NCI-H1105 (cell line): ENCODE data around the gene MPDU1.

Source experiments
- DNase-seq: peaks from one replicate; lab custom pipeline; 2025; lab: John Stamatoyannopoulos, UW

Gene MPDU1

DNA sequence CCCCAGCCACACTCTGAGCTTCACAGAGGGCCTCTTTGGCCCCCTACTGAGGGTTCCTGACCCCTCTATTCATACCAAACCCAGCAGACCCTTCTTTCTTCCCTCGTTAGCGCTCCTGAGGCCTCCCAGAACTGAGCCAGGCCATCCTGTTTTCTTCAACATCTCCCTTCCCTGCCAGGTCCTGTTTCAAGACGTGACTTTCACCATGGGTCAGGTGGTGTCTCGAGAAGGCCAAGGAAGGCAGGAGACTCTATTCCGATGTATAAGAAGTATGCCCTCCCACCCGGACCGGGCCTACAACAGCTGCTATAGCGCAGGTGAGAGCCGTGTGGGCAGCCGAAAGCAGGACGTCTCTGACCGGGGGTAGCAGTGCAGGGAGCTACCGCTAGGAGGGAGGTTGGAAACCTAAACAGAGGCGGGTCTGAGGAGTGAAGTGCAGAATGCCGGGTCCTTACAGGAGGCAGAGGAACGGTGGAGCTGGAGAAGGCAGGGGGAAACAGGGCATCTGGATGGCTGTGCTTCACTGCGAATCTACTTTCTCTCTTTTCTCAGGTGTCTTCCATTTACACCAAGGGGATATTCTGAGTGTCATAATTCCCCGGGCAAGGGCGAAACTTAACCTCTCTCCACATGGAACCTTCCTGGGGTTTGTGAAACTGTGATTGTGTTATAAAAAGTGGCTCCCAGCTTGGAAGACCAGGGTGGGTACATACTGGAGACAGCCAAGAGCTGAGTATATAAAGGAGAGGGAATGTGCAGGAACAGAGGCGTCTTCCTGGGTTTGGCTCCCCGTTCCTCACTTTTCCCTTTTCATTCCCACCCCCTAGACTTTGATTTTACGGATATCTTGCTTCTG lies 23.3 kb upstream of the MPDU1 start:
- DNase-seq, result no peak

DNA sequence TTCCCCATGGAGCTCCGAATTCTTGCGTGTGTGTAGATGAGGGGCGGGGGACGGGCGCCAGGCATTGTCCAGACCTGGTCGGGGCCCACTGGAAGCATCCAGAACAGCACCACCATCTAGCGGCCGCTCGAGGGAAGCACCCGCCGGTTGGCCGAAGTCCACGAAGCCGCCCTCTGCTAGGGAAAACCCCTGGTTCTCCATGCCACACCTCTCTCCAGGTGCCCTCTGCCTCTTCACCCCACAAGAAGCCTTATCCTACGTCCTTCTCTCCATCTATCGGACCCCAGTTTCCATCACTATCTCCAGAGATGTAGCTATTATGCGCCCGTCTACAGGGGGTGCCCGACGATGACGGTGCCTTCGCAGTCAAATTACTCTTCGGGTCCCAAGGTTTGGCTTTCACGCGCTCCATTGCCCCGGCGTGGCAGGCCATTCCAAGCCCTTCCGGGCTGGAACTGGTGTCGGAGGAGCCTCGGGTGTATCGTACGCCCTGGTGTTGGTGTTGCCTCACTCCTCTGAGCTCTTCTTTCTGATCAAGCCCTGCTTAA lies 22.6 kb upstream of the MPDU1 start:
- DNase-seq, result peak; percentile 88

DNA sequence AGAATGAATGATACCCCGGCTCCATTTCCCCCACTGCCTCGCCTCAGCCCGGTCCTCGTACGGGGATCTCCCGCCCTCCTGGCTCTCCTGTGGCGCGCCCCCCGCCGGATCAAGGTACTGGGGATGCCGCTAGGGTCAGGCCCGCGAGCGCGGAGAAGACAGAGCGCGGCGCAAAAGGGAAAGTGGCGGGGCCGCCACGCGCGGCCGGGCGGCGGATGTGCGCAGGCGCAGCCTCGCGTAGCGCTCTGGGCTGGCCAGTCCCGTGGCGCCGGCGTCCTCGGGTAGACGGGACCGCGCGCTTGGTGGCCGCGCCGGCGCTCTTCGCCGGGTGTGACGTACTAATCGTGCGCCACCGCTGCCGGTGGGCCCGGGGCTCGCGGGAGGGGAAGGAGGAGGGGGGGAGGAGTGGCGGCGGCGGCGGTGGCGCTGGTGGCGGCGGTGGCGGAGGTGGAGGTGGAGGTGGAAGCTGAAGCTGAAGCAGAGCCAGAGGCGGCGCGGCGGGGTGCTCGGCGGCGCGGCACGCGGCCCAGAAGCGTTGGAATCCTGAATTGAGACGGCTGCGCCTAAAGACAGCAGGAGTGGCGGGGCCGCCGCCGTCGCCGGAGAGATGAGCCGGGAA lies 22.0 kb upstream of the MPDU1 start, which contains the start of gene SENP3:
Gene SENP3 (plus strand): TSS at position 331 of the 619 bp plus-strand sequence. CDS start 1,158 bp downstream, outside the sequence.
- DNase-seq, result peak; percentile 93

DNA sequence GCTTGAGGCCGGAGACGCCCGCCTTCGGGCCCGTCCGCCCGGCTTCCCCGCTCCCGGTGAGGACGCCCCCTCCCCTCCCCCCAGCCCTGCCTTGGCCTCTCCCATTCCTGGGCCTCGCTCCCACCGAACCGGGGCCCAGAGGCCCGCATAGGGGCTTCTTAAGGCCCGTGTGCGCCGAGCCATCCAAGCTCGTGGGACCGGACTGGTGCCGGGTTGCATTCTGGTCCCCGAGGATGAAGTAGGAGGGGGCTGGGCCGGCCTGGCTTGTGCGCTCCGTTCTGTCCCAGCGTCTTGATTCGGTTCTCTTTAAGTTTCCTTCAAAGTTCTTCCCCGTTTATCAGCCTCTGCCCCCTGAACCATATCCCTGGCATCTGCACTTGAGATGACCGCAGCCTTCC lies 21.4 kb upstream of the MPDU1 start:
- DNase-seq, result no peak

DNA sequence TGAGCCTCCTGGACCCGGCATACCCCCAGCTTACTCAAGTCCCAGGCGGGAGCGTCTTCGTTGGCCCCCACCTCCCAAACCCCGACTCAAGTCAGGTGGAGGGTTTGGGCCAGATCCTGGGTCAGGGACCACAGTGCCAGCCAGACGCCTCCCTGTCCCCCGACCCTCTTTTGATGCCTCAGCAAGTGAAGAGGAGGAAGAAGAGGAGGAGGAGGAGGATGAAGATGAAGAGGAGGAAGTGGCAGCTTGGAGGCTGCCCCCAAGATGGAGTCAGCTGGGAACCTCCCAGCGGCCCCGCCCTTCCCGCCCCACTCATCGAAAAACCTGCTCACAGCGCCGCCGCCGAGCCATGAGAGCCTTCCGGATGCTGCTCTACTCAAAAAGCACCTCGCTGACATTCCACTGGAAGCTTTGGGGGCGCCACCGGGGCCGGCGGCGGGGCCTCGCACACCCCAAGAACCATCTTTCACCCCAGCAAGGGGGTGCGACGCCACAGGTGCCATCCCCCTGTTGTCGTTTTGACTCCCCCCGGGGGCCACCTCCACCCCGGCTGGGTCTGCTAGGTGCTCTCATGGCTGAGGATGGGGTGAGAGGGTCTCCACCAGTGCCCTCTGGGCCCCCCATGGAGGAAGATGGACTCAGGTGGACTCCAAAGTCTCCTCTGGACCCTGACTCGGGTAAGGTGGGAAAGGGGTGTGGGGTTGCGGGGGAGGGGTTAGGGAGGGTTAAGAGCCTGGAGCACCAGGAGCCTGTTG lies 20.4 kb upstream of the MPDU1 start:
- DNase-seq, result no peak

DNA sequence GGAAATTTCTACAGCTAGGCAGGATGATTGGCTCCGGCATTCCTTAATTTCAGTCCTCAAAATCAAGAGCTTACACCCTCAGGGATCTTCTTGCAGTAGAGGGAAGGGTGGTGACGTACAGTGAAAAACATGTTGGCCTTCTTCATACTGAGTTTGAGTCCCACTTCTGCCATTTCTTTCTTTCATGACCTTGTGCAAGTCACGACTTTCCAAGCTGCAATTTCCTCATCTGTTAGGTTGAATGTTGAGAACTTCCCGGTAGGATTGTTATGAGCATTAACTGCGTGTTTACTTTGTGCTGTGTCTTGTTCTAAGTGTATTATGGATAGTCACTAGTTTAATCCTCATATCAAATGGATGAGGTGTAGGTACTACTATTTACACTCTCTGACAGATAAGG lies 14.1 kb upstream of the MPDU1 start:
- no peak for DNase-seq

DNA sequence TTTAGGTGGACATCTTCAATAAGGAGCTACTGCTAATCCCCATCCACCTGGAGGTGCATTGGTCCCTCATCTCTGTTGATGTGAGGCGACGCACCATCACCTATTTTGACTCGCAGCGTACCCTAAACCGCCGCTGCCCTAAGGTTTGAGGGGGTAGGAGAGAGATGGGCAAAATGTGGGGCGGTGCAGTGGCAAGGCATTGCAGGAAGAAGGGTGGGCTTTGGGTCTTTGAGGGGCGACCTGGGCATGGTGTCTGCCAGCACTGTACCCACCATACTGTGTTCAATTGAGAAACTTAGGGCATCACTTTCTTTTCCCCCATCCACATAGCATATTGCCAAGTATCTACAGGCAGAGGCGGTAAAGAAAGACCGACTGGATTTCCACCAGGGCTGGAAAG lies 13.3 kb upstream of the MPDU1 start:
- DNase-seq, result no peak

DNA sequence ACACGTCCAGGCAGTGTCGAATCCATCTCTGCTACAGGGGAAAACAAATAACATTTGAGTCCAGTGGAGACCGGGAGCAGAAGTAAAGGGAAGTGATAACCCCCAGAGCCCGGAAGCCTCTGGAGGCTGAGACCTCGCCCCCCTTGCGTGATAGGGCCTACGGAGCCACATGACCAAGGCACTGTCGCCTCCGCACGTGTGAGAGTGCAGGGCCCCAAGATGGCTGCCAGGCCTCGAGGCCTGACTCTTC lies 11.4 kb upstream of the MPDU1 start:
- DNase-seq, result no peak

DNA sequence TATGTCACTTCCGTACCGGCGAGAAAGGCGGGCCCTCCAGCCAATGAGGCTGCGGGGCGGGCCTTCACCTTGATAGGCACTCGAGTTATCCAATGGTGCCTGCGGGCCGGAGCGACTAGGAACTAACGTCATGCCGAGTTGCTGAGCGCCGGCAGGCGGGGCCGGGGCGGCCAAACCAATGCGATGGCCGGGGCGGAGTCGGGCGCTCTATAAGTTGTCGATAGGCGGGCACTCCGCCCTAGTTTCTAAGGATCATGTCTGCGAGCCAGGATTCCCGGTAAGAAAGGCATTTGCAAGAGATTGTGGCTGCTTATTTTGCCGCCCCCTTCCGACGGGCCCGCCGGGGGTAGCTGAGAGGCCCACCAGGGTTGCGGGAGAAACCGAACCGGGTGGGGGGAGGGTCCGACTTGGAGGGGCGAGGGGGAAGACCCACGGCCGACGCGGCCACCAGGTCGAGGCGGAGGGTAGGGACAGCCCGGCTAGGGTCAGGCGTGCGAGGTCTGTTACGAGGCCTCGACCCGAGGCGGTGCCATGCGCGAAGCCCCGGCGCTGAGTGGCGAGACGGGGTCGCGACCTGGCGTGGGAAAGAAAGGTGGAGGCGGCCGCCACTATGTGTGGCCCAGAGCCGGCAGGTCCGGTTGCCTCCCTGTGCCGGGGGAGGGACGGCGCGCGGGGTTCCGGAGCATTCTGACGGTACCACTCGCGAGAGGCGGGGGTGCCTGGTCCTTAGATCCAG lies 10.9 kb upstream of the MPDU1 start:
- peak; percentile 100 for DNase-seq

DNA sequence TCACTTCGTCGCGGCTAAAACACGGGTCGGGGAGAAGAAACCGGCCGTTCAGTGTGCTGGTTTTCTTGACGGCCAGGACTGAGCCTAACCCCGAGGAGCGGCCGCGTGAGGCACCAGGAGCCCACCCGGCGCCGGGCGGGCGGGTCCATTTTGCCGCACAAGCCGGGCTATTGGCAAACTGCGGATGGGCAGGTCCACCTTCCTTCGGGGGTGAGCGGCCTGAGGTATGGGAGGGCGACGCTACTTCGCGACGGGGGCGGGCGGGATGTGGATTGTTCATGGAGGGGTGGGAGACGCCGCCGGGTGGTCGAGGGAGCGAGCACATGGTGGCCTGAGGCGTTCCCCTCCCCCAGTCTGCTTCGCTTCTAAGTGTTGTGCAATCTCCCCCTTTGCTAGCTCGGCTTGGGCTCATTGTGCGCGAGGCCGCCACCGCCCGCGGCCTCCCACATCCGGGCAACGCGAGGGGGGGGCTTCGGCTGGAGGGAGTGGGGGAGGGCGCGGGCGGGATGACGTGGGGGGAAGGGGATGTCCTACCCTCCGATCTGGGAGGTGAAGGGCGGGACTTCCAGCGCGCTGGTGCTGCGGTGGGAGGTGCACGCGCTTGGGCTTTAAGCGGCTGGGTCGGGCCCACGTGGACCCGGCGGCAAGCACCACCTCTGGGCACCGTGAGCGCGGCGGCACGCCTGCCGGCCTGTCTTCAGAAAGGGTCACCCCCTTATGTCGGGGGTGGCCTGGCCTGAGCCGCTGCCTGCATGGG lies 10.2 kb upstream of the MPDU1 start:
- DNase-seq, result peak; percentile 96

DNA sequence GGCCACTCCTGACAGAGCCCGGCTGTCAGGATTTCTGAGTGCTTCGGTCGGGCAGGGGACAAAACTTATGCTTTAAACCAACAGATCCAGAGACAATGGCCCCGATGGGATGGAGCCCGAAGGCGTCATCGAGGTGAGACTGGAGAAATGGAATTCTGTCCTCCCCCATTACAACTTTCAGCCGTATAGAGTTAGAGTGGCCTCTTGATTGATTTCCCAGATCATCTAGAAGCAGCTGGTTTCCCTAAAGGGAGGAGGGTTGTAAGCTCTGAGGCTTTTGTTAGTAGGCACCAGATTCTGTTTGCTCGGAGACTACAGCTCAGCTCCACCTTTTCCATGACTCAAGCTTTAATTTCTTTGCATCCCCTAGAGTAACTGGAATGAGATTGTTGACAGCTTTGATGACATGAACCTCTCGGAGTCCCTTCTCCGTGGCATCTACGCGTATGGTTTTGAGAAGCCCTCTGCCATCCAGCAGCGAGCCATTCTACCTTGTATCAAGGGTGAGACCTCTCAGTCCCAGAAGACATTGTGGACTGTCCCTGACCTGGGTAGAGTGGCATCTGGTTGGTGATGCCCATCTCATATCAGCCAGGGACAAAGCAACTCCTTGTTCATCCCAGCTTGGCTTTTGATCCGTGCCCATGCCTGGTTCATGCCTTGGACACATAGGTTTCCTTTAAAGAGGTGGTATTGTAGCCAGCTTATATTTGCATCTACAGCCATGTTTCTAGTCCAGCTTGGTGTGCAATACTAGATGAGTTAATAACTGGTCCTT lies 9.3 kb upstream of the MPDU1 start:
- DNase-seq, result no peak

DNA sequence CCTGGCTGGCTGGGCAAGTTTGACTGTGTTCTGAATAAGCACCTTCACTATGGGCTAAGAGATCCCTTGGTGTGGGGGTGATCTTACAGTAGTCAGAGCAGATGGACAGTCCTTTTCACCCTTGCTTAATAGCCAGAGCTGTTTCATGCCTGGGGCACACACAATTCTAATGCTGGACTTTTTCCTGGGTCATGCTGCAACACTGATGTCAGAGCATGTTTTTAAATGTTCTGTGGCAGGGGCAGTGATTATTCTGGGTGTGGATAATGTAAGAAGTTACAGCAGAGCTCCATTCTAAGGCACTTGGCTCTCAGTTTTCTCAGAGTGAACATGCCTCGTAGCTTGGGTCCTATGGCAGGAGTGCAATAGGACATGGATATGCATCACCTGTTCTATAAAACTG lies 8.2 kb upstream of the MPDU1 start:
- DNase-seq, result no peak

DNA sequence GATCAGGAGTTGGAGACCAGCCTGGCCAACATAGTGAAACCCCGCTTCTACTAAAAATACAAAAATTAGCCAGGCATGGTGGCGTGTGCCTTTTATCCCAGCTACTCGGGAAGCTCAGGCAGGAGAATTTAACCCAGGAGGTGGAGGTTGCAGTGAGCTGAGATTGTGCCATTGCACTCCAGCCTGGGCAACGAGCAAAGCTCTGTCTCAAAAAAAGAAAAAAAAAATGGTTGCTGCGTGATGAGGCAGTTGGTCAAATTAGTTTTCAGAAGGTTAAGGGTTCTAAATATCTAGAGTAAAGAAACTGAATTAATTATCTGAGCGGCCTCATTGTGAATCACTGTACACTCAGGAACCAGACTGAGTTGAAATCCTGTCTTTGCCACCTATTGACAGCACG lies 7.7 kb upstream of the MPDU1 start:
- DNase-seq, result no peak

DNA sequence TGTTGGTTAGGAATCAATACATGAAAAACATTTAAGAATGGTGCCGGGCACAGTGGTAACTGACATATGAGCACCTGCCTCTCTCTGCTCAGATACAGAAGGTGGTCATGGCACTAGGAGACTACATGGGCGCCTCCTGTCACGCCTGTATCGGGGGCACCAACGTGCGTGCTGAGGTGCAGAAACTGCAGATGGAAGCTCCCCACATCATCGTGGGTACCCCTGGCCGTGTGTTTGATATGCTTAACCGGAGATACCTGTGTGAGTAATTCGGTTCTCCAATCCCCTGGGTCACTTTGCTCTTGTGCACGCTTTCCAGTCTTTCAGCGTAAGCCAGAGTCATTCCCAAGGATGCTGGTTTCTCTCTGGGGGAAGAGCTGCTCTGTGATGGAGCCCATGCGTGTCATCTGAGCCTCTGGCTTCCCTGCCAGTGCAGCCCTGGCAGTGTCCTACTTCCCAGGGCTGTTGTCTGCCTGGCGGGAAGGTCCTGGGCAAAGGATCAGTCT lies 7.2 kb upstream of the MPDU1 start:
- no peak for DNase-seq

DNA sequence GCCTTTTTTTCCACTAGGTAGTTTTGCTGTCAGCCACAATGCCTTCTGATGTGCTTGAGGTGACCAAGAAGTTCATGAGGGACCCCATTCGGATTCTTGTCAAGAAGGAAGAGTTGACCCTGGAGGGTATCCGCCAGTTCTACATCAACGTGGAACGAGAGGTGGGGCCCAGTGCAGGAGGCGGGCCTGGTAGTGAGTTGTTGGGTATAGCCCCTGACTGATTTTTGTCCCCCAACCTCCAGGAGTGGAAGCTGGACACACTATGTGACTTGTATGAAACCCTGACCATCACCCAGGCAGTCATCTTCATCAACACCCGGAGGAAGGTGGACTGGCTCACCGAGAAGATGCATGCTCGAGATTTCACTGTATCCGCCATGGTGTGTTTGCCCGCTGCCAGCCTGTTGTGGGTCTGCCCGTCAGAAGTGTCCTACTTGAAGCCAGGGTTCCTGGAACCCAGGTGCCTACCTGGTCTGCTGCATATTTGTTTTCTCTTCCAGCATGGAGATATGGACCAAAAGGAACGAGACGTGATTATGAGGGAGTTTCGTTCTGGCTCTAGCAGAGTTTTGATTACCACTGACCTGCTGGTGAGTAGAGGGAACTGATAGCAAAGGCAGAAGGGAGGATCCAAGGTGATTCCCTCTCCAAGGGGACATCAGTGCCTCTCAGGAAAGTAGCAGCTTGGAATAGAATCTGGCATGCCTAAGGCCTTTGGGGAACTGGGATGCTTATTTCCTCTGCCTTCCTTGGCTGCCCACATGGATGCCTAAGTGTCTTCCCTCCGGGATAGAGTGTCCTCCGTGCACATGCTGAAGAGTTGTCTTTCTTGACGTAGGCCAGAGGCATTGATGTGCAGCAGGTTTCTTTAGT lies 6.1 kb upstream of the MPDU1 start:
- DNase-seq, result no peak

DNA sequence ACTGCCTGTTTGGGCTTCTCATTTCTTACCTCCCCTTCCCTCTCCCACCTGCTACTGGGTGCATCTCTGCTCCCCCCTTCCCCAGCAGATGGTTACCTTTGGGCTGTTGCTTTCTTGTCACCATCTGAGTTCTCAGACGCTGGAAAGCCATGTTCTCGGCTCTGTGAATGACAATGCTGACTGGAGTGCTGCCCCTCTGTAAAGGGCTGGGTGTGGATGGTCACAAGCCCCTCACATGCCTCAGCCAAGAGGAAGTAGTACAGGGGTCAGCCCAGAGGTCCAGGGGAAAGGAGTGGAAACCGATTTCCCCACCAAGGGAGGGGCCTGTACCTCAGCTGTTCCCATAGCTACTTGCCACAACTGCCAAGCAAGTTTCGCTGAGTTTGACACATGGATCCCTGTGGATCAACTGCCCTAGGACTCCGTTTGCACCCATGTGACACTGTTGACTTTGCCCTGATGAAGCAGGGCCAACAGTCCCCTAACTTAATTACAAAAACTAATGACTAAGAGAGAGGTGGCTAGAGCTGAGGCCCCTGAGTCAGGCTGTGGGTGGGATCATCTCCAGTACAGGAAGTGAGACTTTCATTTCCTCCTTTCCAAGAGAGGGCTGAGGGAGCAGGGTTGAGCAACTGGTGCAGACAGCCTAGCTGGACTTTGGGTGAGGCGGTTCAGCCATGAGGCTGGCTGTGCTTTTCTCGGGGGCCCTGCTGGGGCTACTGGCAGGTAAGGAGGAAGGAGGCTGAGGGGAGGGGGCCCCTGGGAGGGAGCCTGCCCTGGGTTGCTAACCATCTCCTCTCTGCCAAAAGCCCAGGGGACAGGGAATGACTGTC lies 4.4 kb upstream of the MPDU1 start, which contains the start of gene CD68:
Gene CD68 (plus strand): TSS at position 638 of the 833 bp plus-strand sequence. CDS start 40 bp downstream, at position 678.
- peak; percentile 13 for DNase-seq

DNA sequence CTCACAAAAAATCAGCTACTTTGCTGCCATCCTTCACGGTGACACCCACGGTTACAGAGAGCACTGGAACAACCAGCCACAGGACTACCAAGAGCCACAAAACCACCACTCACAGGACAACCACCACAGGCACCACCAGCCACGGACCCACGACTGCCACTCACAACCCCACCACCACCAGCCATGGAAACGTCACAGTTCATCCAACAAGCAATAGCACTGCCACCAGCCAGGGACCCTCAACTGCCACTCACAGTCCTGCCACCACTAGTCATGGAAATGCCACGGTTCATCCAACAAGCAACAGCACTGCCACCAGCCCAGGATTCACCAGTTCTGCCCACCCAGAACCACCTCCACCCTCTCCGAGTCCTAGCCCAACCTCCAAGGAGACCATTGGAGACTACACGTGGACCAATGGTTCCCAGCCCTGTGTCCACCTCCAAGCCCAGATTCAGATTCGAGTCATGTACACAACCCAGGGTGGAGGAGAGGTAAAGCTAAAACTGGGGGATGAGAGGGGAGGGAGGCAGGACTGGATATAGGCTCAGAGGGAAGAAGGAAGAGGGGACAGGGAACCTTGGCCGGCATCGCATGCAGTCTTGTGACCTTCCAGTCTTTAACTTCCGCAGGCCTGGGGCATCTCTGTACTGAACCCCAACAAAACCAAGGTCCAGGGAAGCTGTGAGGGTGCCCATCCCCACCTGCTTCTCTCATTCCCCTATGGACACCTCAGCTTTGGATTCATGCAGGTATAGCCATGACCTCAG lies 3.6 kb upstream of the MPDU1 start:
- no peak for DNase-seq
